Sigmoid colon (tissue), 7 donors: ENCODE measurements around the gene RPS6KA2. TPM values are rescaled to one million over a fixed set of nuclear protein-coding genes. Genes with fewer than 3 reads are reported as not detected.

Source experiments
- DNase-seq: peaks from one replicate; pipeline ENCODE4 v3.0.0-alpha.2; 2019
- H3K27ac ChIP-seq, 4 donors: fragments of 200-600 bp; sonication (generic); one replicate each; pipeline ENCODE4 v1.5.1; 2016 to 2019; ENCODE audit warnings: mild to moderate bottlenecking in 1 of 4
- H3K27me3 ChIP-seq, 3 donors: fragments of 200-600 bp; sonication (generic); one replicate each; pipeline ENCODE4 v1.5.1; 2019; ENCODE audit warnings: mild to moderate bottlenecking in 1 of 3
- H3K36me3 ChIP-seq, 4 donors: fragments of 200-600 bp; sonication (generic); one replicate each; pipeline ENCODE4 v1.5.1; 2016 to 2019
- H3K4me1 ChIP-seq, 4 donors: fragments of 200-600 bp; sonication (generic); one replicate each; pipeline ENCODE4 v1.5.1; 2017 to 2019
- H3K4me3 ChIP-seq, 4 donors: fragments of 200-600 bp; sonication (generic); one replicate each; pipeline ENCODE4 v1.5.1; 2017 to 2019; ENCODE audit warnings: mild to moderate bottlenecking in 2 of 4, moderate library complexity in 1 of 4
- H3K9me3 ChIP-seq, 4 donors: fragments of 200-600 bp in 3 of 4; sonication (generic) in 3 of 4; one replicate each; pipeline versions ENCODE4 v1.5.1 to v1.6.1; 2013 to 2019
- CTCF ChIP-seq, 4 experiments: fragments of 450-650 bp in 3 of 4; fragments of 200-600 bp in 1 of 4; IDR thresholded peaks; one replicate each; pipeline ENCODE4 v1.5.1; 2016 to 2019; ENCODE audit warnings: antibody characterized with exemption in 4 of 4, mild to moderate bottlenecking in 3 of 4, moderate library complexity in 2 of 4
- EP300 ChIP-seq, 4 donors: sonication (generic); formaldehyde crosslinking; IDR thresholded peaks; one replicate each; pipeline ENCODE4 v1.6.1; 2017; ENCODE audit warnings: antibody characterized with exemption in 4 of 4
- POLR2A ChIP-seq, 2 donors: fragments of 450-650 bp; IDR thresholded peaks; one replicate each; pipeline ENCODE4 v1.6.1; 2016; ENCODE audit warnings: antibody characterized with exemption in 2 of 2, mild to moderate bottlenecking in 2 of 2, moderate library complexity in 2 of 2
- POLR2AphosphoS5 ChIP-seq, 4 donors: sonication (generic); formaldehyde crosslinking; IDR thresholded peaks; one replicate each; pipeline ENCODE4 v1.6.1; 2017; ENCODE audit warnings: antibody characterized with exemption in 4 of 4
- WGBS, 2 donors: extraction: QIAGEN DNeasy Blood & Tissue Kit; methylation state at CpG; one replicate each; pipeline ENCODE4 v1.1.7; 2013; 5-methylcytosine and 5-hydroxymethylcytosine counted together
- intact Hi-C: fragments of 100-400 bp; cut with DNase I; formaldehyde crosslinking; loops from one replicate; pipeline ENCODE4 v1.15.1; 2023
- polyA plus RNA-seq, 3 donors: library from polyadenylated mRNA; stranded (reverse); fragments of 200-250 nt; gene quantifications; one replicate each; pipeline ENCODE4 v1.2.3, GENCODE V29; 2013
- total RNA-seq, 4 donors: library from RNA; depleted of rRNA; stranded (reverse); fragments of >200 nt; gene quantifications; one replicate each; pipeline ENCODE4 v1.1.0, GENCODE V29; 2016
- donor health status: healthy with polysubstance abuse.
- donor health status: Bipolar disorder and iron deficiency.
- donor health status: healthy.

The RPS6KA2 gene
- total and polyA plus RNA-seq, 7 donors, result 6.5 to 44.7 (median 27.8) TPM

GRCh38 chr6:166610069-166610468 lies 17.0 kb downstream of the RPS6KA2 start:
- Histone ChIP-seq H3K4me3 (no peak overlapping the region), H3K36me3 (no peaks in the 10 kb centered on the region), H3K27ac (no peak overlapping the region), H3K27me3 (no peaks in the 10 kb centered on the region), H3K9me3 (no peaks in the 10 kb centered on the region), H3K4me1 (peaks cover 0 to 43% (median 24%) of the 10 kb centered on the region in 4 donors)
- WGBS, 2 donors, result 90% methylated on average over 9 of the region's 9 CpGs
- no peak for DNase-seq
- TF ChIP-seq EP300 (IDR thresholded peaks at IDR 0.05) (no peak), POLR2AphosphoS5 (IDR thresholded peaks at IDR 0.05) (no peak), CTCF (IDR thresholded peaks at IDR 0.05) (no peak), POLR2A (IDR thresholded peaks at IDR 0.05) (no peak)
- intact Hi-C loops, result no loop called here

- WGBS, 2 donors, result 79 to 80% methylated on average over 4 of the region's 4 CpGs
- Histone ChIP-seq H3K27me3 (no peaks in the 10 kb centered on the region), H3K4me3 (no peak overlapping the region), H3K9me3 (no peaks in the 10 kb centered on the region), H3K27ac (peak overlapping the region; percentile 11 to 64 (median 26)), H3K4me1 (peaks cover 0 to 33% (median 19%) of the 10 kb centered on the region in 4 donors), H3K36me3 (no peaks in the 10 kb centered on the region)
- no peak for DNase-seq
- intact Hi-C loops, result no loop called here
- TF ChIP-seq POLR2A (IDR thresholded peaks at IDR 0.05), result no peak
These were observed 18.3 kb downstream of the RPS6KA2 start for GRCh38 chr6:166608774-166609173.

- no peaks in the 10 kb centered on the region for H3K27me3 ChIP-seq
- TF ChIP-seq POLR2AphosphoS5 (IDR thresholded peaks at IDR 0.05) (no peak), EP300 (IDR thresholded peaks at IDR 0.05) (no peak), POLR2A (IDR thresholded peaks at IDR 0.05) (no peak), CTCF (IDR thresholded peaks at IDR 0.05) (no peak)
- intact Hi-C loops, result no loop called here
- H3K4me3 ChIP-seq, result no peak overlapping the region
- no peaks in the 10 kb centered on the region for H3K36me3 ChIP-seq
- H3K4me1 ChIP-seq, result peaks cover 0 to 32% (median 14%) of the 10 kb centered on the region in 4 donors
- no peaks in the 10 kb centered on the region for H3K9me3 ChIP-seq
- WGBS, 2 donors, result 96% methylated on average over 6 of the region's 6 CpGs
- no peak overlapping the region for H3K27ac ChIP-seq
- DNase-seq, result no peak
These were observed 21.3 kb downstream of the RPS6KA2 start for GRCh38 chr6:166605752-166606151.

- no peaks in the 10 kb centered on the region for H3K9me3 ChIP-seq
- no peaks in the 10 kb centered on the region for H3K27me3 ChIP-seq
- H3K27ac ChIP-seq, result no peak overlapping the region
- no peak for TF ChIP-seq CTCF (IDR thresholded peaks at IDR 0.05)
- intact Hi-C loops, result no loop called here
- H3K36me3 ChIP-seq, result no peaks in the 10 kb centered on the region
- no peak overlapping the region for H3K4me3 ChIP-seq
- WGBS, 2 donors, result 88 to 93% methylated on average over 6 of the region's 6 CpGs
- DNase-seq, result no peak
- peaks cover 0 to 32% (median 14%) of the 10 kb centered on the region in 4 donors for H3K4me1 ChIP-seq
These were observed 22.1 kb downstream of the RPS6KA2 start for GRCh38 chr6:166604911-166605310.

GRCh38 chr6:166604328-166604727 lies 22.7 kb downstream of the RPS6KA2 start:
- intact Hi-C loops, result no loop called here
- no peaks in the 10 kb centered on the region for H3K9me3 ChIP-seq
- H3K4me1 ChIP-seq, result peaks cover 0 to 31% (median 16%) of the 10 kb centered on the region in 4 donors
- no peaks in the 10 kb centered on the region for H3K27me3 ChIP-seq
- no peak overlapping the region for H3K27ac ChIP-seq
- no peaks in the 10 kb centered on the region for H3K36me3 ChIP-seq
- peak; percentile 54 for DNase-seq
- no peak overlapping the region for H3K4me3 ChIP-seq
- 97% methylated on average over 9 of the region's 9 CpGs for WGBS, 2 donors
- TF ChIP-seq POLR2AphosphoS5 (IDR thresholded peaks at IDR 0.05), result no peak

GRCh38 chr6:166603043-166603690 lies 23.9 kb downstream of the RPS6KA2 start:
- Histone ChIP-seq H3K27me3 (no peaks in the 10 kb centered on the region), H3K27ac (peak overlapping the region in 3 of 4 donors; percentile 17 to 77 (median 26)), H3K36me3 (no peaks in the 10 kb centered on the region), H3K4me3 (peak overlapping the region in 1 of 4 donors; percentile 17), H3K9me3 (no peaks in the 10 kb centered on the region), H3K4me1 (peaks cover 0 to 33% (median 23%) of the 10 kb centered on the region in 4 donors)
- intact Hi-C loops, result no loop called here
- 83 to 87% methylated on average over 14 of the region's 14 CpGs for WGBS, 2 donors
- DNase-seq, result peak; percentile 56
- TF ChIP-seq POLR2AphosphoS5 (IDR thresholded peaks at IDR 0.05) (peak in 3 of 4 donors; percentile 50 to 53 (median 50)), CTCF (IDR thresholded peaks at IDR 0.05) (no peak), POLR2A (IDR thresholded peaks at IDR 0.05) (no peak), EP300 (IDR thresholded peaks at IDR 0.05) (no peak)
